ENCODE data around the gene DNAJC8. TPM values are rescaled to one million over a fixed set of nuclear protein-coding genes. Genes with fewer than 3 reads are reported as not detected.

The DNAJC8 gene
- 48.7 and 53.7 TPM in 2 replicates for total RNA-seq

GRCh38 chr1:28232558-28233263, at the start of gene DNAJC8:
DNAJC8 (minus strand) TSS chr1:28233029; CDS start chr1:28232998, 31 bp downstream.

GRCh38 chr1:28259252-28259933, 26.6 kb upstream of the DNAJC8 start, which contains the start of gene SESN2:
SESN2 (plus strand) TSS chr1:28259518; CDS start chr1:28259848, 330 bp downstream.

GRCh38 chr1:28235755-28236655, 3.2 kb upstream of the DNAJC8 start, which contains the start of gene ATP5IF1:
ATP5IF1 (plus strand) TSS chr1:28236124; CDS start chr1:28236184, 60 bp downstream.

GRCh38 chr1:28176492-28177470, 56.0 kb downstream of the DNAJC8 start, which contains the start of gene PTAFR:
PTAFR (minus strand) TSS chr1:28176690; CDS start chr1:28151021, 25,669 bp downstream.

Other genes starting within 250 kb of the DNAJC8 start
- 6.5 and 18.2 TPM in 2 replicates for gene EYA3, start 144.4 kb downstream of the DNAJC8 start, total RNA-seq
- 0.13 and 0.16 TPM in 2 replicates for gene PTAFR, start 56.3 kb downstream of the DNAJC8 start, total RNA-seq
- gene ATP5IF1, start 3.1 kb upstream of the DNAJC8 start, total RNA-seq, result 100 and 192 TPM in 2 replicates
- gene SESN2, start 26.5 kb upstream of the DNAJC8 start, total RNA-seq, result 7.4 and 10.3 TPM in 2 replicates
- gene MED18, start 96.0 kb upstream of the DNAJC8 start, total RNA-seq, result 17.5 and 25.8 TPM in 2 replicates
- gene PHACTR4, start 136.7 kb upstream of the DNAJC8 start, total RNA-seq, result 6.2 and 14.0 TPM in 2 replicates